ENCODE measurements around the gene TMEM184B.

DNA sequence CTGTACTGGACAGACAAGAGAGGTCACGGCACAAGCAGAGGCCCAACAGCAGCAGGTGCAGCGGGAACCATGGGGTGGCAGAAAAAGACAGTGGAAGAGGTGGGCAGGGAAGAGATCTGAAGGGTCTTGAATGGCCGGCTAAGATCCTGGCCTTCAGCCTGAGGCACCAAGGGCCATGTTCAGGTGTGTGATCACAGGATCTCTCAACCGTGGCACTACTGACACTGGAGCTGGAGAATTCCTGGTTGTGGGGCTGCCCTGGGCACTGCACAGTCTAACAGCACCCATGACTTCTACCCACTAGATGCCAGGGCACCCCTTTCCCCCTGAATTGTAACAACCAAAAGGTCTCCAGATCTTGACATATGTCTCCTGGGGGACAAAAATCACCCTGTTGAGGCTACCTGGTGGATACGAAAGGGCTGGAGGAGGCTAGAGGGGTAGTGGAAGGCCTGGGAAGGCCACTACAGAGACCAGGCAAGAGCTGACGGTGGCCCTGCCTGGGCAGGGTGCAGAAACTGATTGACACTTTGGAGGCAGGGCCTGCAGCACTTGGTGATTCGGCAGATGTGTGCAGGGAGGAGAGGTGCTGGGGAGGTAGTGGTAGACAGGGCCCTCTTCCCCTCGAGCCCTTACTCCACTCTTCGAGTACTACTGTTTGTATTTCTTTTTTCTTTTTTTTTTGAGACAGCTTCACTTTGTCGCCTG is 36.1 kb upstream of the TMEM184B start:
- TF ChIP-seq, protein P1, sequence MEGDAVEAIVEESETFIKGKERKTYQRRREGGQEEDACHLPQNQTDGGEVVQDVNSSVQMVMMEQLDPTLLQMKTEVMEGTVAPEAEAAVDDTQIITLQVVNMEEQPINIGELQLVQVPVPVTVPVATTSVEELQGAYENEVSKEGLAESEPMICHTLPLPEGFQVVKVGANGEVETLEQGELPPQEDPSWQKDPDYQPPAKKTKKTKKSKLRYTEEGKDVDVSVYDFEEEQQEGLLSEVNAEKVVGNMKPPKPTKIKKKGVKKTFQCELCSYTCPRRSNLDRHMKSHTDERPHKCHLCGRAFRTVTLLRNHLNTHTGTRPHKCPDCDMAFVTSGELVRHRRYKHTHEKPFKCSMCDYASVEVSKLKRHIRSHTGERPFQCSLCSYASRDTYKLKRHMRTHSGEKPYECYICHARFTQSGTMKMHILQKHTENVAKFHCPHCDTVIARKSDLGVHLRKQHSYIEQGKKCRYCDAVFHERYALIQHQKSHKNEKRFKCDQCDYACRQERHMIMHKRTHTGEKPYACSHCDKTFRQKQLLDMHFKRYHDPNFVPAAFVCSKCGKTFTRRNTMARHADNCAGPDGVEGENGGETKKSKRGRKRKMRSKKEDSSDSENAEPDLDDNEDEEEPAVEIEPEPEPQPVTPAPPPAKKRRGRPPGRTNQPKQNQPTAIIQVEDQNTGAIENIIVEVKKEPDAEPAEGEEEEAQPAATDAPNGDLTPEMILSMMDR (conservative IDR thresholded peaks at IDR 0.05), result no peak
- TF ChIP-seq ZFX (IDR thresholded peaks at IDR 0.05), result no peak
